ENCODE measurements around the gene MFRP.

MFRP gene

DNA sequence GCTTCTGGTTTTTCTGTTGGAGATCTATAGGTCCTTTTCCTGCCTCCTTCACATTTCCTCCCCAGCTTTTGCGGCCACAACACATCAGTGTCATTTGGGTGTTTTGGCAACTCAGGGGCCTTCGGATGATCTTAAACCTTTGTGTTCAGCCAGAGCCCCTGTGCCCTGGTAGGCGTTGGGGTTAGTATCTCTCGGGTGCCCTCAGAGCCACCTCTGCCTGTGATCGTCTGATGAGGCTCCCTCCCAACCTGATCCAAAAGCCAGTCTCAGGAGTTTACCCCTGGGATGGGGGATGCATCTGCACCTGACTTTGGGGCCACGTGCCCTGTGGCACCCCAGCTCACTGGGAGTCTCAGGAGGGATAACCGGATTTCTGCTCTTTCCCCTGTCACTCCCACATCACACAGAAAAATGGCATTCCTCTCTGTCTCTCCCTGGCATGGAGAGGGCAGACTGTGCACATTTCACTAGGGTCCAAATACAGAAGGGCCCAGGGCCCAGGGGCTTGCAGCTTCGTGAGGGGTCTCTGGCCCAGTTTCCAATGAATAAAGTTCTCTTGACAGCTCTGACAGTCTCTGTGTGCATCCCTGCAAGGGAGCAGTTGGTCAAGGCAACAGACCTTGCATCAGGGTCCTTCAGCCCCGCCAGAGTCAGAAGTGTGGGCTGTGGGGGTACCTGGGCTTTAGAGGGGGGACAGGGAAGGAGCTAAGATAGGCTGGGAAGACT is 9.6 kb downstream of the MFRP start:
- DNase-seq = no peak

DNA sequence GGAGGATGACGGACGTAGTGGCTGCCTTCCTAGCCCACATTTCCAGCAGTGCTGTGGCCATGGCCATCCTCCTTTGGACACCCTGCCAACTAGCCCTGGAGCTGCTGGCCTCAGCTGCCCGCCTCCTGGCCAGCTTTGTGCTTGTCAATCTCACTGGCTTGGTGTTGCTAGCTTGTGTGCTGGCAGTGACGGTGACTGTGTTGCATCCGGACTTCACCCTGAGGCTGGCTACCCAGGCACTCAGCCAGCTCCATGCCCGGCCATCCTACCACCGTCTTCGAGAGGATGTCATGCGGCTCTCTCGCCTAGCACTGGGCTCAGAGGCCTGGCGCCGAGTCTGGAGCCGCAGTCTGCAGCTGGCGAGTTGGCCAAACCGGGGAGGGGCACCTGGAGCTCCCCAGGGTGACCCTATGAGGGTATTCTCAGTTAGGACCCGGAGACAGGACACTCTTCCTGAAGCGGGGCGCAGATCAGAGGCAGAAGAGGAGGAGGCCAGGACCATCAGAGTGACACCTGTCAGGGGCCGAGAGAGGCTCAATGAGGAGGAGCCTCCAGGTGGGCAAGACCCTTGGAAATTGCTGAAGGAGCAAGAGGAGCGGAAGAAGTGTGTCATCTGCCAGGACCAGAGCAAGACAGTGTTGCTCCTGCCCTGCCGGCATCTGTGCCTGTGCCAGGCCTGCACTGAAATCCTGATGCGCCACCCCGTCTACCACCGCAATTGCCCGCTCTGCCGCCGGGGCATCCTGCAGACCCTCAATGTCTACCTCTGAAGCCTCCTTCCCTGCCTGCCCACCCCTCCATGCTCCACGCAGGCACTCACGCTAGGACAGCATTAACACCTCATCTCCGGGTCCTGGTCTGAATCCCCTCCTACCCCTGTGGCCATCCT is 10.6 kb downstream of the MFRP start:
- DNase-seq = no peak

DNA sequence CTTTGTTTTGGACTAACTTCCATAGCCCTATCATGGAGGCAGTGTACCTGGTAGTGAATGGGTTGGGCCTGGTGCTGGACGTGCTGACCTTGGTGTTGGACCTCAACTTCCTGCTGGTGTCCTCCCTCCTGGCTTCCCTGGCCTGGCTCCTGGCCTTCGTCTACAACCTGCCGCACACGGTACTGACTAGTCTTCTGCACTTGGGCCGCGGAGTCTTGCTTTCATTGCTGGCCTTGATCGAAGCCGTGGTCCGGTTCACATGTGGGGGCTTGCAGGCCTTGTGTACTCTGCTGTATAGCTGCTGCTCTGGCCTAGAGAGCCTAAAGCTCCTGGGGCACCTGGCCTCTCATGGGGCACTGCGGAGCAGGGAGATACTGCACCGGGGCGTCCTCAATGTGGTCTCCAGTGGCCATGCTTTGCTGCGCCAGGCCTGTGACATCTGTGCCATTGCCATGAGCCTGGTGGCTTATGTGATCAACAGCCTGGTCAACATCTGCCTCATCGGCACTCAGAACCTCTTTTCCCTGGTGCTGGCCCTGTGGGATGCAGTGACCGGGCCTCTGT is 11.3 kb downstream of the MFRP start:
- DNase-seq = no peak

DNA sequence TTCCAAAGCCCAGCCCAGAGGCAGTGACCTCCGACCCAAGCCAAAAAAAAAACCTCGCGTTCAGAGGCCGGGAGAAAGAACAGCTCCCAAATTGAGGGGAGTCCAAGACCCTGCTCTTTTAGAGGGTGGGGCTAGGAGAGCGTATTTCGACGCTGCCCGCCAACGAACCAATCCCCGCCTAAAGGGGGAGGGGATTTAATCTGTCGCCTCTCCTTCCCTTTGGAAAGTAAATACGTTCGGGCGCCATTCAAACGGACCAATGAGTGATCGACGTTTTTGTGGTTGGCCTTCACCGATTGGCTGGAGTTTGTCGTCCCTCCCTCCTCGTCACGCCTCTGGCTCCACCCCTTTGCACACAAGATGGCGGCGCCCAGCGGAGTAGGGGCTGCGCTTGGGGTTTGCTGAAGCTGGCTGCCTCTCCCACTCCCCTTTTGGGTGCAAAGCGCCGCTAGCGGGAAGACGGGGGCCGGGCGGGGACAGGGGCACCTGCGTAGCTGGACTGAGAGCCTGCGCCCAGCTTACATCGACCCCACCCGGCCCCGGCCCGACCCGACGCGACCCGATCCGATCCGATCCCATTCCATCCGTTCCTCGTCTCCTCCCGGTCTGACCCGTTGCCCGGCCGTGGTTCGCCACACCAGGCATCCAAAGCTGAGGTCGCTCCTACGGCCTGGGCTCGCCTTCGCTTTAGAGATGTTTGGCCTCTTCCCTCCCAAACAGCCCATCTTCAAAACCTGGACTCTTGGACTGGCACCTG is 12.2 kb downstream of the MFRP start, which contains the start of gene RNF26:
Gene RNF26 (plus strand): TSS at position 354 of the 757 bp plus-strand sequence. CDS start 596 bp downstream, outside the sequence.
- peak; percentile 91 for DNase-seq

DNA sequence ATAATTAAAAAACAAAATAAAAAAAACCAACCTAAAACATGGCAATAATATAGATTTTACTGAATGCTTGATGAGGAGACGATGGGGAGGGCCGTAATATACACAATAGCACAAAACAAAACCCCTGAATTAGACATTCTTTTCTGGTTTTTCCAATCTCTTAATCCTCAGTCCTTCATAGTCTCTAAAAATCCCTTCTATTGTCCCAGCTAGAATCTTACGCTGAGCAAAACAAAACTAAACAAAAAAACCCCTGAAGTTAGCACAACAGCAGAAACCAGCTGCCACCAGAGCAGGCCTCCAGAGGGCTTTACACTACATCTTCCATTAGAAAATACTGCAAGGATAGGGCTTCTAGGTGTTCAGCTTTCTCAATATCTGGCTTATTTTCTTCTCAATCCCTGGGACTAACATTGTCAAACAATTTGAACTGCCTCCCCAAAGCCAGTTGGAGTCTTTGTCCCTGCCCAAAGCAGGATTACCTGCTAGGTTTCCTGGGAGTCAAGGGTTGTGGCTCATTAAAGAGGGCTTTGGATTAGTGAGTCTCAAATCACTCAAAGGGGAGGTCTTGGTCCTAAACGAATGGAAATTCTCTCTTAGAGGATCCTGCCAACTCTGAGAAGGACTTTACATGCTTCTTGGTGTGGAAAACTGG is 14.3 kb downstream of the MFRP start:
- no peak for DNase-seq

DNA sequence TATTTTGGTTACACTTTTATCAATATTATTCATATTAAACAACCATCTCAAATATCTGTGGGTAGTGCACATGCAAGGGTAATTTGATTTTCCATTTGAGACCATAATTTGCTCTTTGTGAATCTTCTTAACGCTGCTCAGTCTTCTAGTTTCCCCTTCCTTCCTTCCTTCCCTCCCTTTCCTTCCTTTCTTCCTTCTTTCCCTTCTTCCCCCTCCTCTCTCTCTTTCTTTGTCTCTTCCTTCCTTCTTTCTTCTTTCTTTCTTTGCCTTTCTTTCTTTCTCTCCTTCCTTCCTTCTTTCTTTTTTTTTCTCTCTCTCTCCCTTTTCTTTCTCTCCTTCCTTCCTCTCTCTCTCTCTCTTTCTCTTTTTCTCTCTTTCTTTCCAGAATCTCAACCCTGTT is 16.3 kb downstream of the MFRP start:
- DNase-seq = no peak

DNA sequence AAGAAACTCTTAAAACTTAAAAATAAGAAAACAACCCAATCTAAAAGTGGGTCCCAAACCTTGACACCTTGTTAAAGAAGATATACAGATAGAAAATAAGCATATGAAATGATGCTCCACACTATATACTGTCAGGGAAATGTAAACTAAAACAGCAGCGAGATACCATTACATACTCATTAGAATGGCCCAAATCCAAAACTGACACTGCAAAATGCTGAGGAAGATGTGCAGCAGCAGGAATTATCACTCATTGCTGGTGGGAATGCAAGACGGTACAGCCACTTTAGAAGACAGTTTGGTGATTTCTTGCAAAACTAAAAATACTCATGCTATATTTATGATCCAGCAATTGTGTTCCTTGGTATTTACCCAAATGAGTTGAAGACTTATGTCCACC is 17.2 kb downstream of the MFRP start:
- DNase-seq = no peak

DNA sequence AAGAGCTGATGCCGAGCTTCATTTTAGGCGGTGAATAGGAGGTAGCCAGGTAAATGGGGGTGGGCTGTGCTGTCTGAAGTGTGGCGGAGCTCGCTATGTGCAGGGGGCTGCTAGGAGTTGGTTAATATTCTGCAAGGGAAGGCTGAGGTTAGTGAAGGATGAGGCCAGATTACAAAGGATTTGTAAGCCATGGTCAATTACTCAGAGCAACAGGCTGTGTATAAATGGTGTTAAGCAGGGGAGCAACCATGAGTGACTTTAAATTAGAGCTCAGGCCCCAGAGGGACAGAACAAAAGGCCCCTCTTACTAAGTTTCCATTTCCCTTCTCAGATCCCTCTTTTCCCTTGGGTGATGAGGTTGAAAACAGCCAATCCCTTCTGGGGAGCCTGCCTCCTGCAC is 22.3 kb downstream of the MFRP start:
- DNase-seq = no peak

DNA sequence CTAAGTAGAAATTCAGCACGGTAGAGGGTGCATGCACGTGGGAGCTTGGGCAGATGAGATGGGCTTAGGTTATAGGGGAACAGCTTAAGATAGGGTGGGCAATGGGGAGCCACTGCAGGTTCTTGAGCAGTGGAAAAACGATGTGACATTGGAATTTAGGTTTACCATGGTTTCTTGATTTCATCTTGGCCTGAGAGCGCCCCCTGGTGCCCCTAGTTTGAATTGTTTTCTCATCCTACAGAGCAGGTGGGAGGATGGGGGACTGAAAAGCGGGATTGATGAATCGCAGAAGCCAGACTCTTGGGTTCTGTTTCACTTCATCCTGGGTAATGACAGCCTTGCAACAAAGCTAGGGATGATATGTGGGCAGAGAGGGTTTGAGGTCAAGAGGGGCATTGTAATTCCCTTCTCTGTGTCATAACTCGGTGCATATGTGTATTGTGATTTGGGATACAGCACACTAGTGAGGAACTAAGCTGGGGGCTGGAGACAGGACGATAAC is 22.9 kb downstream of the MFRP start:
- DNase-seq = peak; percentile 78

DNA sequence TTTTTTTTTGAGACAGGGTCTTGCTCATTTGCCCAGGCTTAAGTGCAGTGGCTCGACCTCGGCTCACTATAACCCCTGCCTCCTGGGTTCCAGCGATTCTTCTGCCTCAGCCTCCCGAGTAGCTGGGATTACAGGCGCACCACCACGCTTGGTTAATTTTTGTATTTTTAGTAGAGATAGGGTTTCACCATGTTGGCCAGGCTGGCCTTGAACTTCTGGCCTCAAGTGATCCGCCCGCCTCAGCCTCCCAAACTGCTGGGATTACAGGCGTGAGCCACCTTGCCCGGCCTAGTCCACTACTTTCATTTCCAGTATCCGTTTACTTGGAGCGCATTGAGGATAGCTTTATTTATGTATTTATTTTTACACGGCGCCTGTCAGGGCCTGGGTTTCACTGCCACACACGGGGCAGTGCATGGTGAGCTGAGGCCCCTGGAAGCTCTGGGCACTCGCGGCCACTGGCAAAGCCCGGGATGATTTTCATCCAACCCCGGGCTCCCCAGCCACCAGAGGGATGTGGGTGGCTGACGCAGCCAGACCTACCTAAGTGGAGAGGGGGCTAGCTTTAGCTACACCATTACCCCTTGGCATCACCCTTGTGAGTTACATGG is 23.5 kb downstream of the MFRP start:
- DNase-seq = no peak

DNA sequence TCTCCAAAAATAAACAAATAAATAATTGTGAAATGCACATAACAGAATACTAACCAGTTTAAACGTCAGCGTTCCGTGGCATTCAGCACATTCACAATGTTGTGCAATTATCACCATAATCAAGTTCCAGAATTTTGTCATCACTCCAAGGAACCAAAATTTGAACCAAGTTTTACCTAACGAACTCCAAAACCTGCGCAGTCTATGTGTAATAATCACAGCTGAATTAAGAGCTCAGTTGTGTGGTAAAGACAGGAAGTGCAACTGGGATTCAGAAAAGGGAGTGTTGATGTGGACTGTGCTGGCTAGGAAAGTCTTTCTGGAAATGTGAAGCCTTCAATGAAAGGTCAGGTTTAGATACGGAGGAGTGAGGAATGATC is 24.2 kb downstream of the MFRP start:
- no peak for DNase-seq

DNA sequence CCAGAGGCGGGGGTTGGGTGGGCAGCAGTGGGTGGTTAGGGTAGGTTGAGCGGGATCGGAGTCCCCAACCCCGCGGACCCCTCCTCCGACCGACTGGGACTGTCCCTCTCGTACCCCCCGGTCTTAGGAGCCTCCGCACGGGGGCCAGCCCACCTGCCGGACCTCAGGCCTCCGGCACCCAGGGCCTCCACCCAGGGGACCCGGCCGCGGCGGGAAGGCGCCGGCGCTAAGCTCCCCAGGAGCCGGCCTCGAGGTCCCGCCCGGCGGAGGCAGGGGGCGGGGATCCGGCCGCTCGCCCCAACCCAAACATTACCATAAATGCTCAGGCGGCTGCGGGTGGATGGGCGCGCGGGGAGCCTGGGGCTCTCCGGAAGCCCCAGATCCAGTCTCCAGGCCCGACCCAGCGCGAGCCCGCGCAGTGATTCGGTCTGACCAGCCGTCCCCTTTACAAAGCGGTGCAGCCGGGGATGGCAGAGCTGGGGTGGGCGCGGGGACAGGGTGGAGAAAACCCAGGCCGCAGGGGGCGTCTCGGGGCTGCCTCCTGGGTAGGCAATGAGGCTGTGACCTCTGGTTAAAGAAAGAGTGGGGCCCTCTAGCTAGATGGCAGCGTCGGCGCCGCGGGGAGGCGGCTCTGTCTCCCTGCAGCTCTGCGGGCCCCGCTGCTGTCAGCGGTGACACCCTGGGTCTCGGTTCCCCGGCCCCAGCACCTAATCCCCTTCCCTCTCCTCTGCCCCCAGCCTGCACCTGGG is 25.6 kb downstream of the MFRP start:
- peak; percentile 22 for DNase-seq

DNA sequence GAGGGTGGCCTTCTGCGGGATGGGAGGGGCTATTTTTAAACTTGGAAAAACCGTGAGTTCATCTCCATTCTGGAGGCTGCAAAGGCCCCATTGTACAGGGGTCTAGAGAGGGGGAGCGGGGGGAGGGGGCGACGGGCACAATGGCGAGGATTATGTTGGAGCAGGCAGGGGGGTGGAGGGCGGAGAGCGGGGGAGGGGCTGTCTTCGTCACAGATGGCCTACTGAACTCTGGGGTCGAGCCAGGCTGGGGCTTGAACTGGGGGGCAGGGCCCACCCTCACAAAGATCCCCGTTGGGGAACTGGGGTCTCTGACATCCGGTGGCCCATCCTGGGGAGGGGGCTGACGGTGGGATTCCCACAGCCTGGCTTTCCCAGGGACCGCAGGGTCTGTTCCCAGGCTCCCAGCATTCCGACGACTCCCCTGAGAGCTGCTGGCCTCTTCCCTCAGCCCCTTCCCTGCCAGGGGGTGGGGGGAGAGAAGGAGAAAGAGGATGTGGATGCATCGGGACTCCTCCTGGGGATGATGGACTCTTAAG is 26.2 kb downstream of the MFRP start:
- DNase-seq = no peak

DNA sequence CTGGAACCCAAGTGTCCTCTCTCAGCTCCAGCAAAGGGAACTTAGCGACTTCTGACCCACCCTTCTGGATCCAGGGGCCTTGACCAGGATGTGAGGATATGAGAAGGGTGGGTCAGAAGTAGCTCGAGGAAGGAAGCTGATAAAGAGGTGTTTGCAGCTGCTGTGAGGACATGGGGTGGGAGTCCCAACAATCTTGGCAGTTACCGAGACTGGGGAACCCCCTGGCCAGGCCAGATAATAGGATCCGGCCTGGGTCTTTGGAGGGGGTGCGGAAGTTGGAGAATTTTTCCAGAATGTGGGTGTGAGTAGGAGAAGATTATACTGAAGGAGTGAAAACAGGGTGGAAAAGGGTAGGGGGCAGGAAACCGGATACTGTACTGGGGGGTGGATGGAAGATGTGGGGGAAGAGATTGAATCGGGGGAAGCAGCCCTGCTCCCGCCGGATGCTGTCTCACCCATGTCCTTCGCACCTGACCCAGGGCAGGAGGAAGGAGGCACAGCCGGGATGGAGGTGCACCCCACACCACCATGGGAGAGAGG is 26.7 kb downstream of the MFRP start:
- no peak for DNase-seq

DNA sequence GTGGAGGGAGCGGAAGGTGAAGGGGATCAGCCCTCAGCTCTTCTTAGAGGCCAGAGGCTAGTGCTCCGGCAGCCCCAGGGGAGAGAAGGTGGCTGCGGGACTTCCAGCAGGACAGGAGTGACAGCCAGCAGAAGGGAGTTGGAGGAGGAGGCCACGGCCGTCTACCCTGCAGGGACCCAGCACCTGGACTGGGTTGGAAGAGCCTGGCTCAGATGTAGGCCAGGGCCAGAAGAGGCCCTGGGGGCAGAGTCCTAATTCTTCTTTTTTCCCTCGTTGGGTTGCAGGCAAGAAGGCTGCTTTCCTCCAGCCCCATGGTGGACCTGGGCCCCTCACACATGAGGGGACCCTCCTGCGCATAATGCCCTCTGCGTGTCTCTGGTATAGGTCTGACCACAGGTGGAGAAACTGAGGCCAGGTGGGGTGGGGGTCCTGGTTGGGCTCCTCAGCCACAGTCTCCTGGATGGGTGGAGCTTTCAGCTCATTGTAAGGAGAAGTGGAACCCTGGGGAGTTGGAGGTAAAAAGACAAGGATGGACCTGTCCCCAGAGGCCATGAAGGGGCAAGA is 27.3 kb downstream of the MFRP start:
- DNase-seq = no peak

DNA sequence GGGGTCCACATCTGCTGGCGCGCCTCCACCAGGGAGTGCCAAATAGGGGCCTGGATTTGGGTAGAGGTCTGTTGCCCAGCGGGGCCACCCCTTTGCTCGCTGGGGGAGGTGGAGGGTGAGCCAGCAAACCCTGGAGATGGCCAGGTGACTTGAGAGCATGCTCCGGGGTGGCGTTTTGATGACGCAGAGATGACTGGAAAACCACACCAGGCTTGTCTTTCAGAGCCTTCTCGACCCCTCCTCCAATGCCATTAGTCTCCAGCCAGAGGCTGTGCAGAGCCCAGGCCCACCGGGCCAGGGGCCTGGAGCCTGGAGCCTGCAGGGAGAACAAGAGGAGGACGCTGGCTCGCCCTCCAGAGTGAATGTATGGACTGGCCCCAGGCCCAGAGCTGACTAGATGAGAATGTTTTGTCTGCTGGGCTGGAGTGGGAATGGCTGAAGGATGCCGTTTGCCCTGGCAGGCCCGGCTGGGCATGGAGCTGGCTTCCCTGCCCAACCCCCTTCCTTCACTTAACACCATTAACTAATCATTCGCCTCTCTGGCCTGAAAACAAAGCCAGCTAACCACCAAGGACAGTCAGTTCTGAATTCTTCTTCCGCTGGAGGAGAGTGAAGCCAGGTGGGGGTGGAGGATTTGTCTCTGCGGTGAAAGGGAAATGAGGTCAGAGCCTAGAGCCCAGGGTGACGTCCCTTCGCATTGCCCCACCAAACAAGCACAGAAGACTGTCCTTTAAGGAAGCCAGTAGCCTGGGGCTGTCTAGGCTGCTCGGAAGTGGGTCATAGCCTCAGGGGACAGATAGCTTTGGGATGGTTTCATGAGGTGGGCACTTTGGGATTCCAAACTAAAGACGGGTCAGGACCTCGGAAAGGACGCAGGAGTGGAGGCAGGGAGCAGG is 28.0 kb downstream of the MFRP start:
- no peak for DNase-seq

DNA sequence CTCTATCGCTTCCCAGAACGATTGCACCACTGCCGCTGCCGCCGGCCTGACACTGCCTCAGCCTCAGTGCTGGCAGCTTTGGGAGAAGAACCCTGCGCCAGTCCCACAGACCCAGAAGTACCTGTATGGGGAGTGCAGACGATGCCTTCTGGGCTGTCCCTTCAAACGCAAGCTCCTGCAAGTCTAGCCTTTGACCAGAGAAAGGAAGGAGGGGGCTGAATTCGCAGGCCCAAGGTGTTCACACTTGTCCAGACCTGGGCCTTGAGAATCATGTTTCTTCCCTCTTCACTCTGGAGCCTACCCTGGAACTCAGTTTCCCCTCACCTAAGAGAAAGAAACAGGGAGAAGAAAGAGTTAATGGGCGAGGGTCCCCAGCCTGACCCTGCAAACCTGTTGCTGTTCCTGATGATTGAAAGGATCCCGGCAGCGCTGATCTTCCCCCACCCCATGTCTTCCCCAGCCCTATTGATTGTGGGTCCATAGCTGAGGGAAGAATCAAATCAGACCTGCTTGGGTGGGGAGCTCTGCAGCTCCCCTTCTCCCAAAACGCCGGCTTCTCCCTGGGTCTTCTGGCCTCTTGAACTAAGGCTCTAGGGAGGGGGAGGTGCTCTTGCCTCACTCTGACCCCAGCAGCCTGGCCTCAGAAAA is 28.8 kb downstream of the MFRP start:
- no peak for DNase-seq
